OCI-LY7 (cell line): ENCODE measurements around the gene KCNIP4.

Experiments used
- EZH2phosphoT487 ChIP-seq: fragments of 200-600 bp; sonication (generic); IDR thresholded peaks from 2 replicates; pipeline ENCODE4 v1.6.1; 2018; ENCODE audit warnings: low read depth, borderline replicate concordance, mild to moderate bottlenecking, mixed run types, antibody characterized with exemption, low read length, moderate library complexity, mixed read lengths
- TF ChIP-seq, protein P1 (sequence below): fragments of 200-600 bp; sonication (generic); conservative IDR thresholded peaks from 2 replicates; pipeline ENCODE4 v1.5.1; 2014; ENCODE audit warnings: mild to moderate bottlenecking, antibody characterized with exemption, low read length, moderate library complexity, mixed read lengths

GRCh38 chr4:21118301-21118700 lies 830.3 kb downstream of the KCNIP4 start:
- TF ChIP-seq, protein P1, sequence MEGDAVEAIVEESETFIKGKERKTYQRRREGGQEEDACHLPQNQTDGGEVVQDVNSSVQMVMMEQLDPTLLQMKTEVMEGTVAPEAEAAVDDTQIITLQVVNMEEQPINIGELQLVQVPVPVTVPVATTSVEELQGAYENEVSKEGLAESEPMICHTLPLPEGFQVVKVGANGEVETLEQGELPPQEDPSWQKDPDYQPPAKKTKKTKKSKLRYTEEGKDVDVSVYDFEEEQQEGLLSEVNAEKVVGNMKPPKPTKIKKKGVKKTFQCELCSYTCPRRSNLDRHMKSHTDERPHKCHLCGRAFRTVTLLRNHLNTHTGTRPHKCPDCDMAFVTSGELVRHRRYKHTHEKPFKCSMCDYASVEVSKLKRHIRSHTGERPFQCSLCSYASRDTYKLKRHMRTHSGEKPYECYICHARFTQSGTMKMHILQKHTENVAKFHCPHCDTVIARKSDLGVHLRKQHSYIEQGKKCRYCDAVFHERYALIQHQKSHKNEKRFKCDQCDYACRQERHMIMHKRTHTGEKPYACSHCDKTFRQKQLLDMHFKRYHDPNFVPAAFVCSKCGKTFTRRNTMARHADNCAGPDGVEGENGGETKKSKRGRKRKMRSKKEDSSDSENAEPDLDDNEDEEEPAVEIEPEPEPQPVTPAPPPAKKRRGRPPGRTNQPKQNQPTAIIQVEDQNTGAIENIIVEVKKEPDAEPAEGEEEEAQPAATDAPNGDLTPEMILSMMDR = no peak
- no peak for TF ChIP-seq EZH2phosphoT487
